IMR-90 (cell line): ENCODE measurements around the gene CCDC92. TPM values are rescaled to one million over a fixed set of nuclear protein-coding genes. Genes with fewer than 3 reads are reported as not detected.

ENCODE experiments used
- ATAC-seq: fragments of 200-7000 bp; cut with Tn5 transposase; 2 replicates; pipeline ENCODE4 v1.9.1; 2020; ENCODE audit warnings: low read depth, mild to moderate bottlenecking, moderate library complexity
- BruUV-seq: library from RNA; stranded (reverse); fragments of 400-500 nt; replicated peaks from 2 replicates; lab custom pipeline; 2021; lab: Mats Ljungman, UMichigan
- CTCF ChIA-PET: fragments of 300-600 bp; formaldehyde crosslinking; extraction: SDS; loops from one replicate; lab custom pipeline; 2021; ENCODE audit warnings: antibody characterized with exemption; lab: Yijun Ruan, JAX
- POLR2A ChIA-PET: fragments of 300-600 bp; sonication (Branson Sonifier 250); formaldehyde crosslinking; loops from one replicate; lab custom pipeline; 2022; ENCODE audit warnings: antibody characterized with exemption; ENCODE audit not compliant: unreplicated experiment; lab: Charles Lee
- DNase-seq: peaks from one replicate; pipeline ENCODE4 v3.0.0; 2013
- H2AFZ ChIP-seq: replicated peaks from 2 replicates; pipeline ENCODE3; 2013; ENCODE audit warnings: low read length, mild to moderate bottlenecking; ENCODE audit not compliant: poor library complexity
- H2AK5ac ChIP-seq: 2 replicates; pipeline ENCODE4 v1.6.1; 2013; ENCODE audit warnings: low read depth, low read length, inconsistent platforms
- H2AK9ac ChIP-seq: replicated peaks from 2 replicates; pipeline ENCODE3; 2013; ENCODE audit warnings: mild to moderate bottlenecking, low read depth, low read length, moderate library complexity; ENCODE audit not compliant: poor library complexity
- H2BK120ac ChIP-seq: 2 replicates; pipeline ENCODE4 v1.6.1; 2013; ENCODE audit warnings: low read depth, low read length, inconsistent platforms
- H2BK15ac ChIP-seq: 3 replicates; pipeline ENCODE4 v1.6.1; 2013; ENCODE audit warnings: low read depth, low read length, inconsistent platforms
- H2BK20ac ChIP-seq: 2 replicates; pipeline ENCODE4 v1.6.1; 2013; ENCODE audit warnings: low read depth, mild to moderate bottlenecking, inconsistent platforms, low read length, moderate library complexity
- H2BK5ac ChIP-seq: 2 replicates; pipeline ENCODE4 v1.6.1; 2013; ENCODE audit warnings: mild to moderate bottlenecking, low read depth, low read length, inconsistent platforms; ENCODE audit not compliant: poor library complexity, severe bottlenecking
- H3K14ac ChIP-seq: replicated peaks from 2 replicates; pipeline ENCODE4 v1.6.1; 2013; ENCODE audit warnings: low read depth, low read length, inconsistent platforms
- H3K18ac ChIP-seq: 2 replicates; pipeline ENCODE4 v1.6.1; 2013; ENCODE audit warnings: low read depth, low read length, control low read depth
- H3K23ac ChIP-seq: 2 replicates; pipeline ENCODE4 v1.6.1; 2013; ENCODE audit warnings: low read depth, low read length, inconsistent platforms
- H3K27ac ChIP-seq: 2 replicates; pipeline ENCODE4 v1.5.1; 2013; ENCODE audit warnings: mild to moderate bottlenecking, control low read depth, low read length; ENCODE audit not compliant: insufficient read depth
- H3K27me3 ChIP-seq: 2 replicates; pipeline ENCODE4 v1.6.1; 2013; ENCODE audit warnings: low read length; ENCODE audit not compliant: control insufficient read depth, insufficient read depth
- H3K36me3 ChIP-seq: 2 replicates; pipeline ENCODE4 v1.6.1; 2013; ENCODE audit warnings: low read length, mixed read lengths; ENCODE audit not compliant: control insufficient read depth, insufficient read depth
- H3K4ac ChIP-seq: 2 replicates; pipeline ENCODE4 v1.6.1; 2013; ENCODE audit warnings: low read depth, low read length, inconsistent platforms
- H3K4me1 ChIP-seq: 2 replicates; pipeline ENCODE4 v1.6.1; 2013; ENCODE audit warnings: low read length, mixed read lengths; ENCODE audit not compliant: control insufficient read depth, insufficient read depth
- H3K4me2 ChIP-seq: 2 replicates; pipeline ENCODE4 v1.6.1; 2013; ENCODE audit warnings: low read depth, mild to moderate bottlenecking, control low read depth, low read length, moderate library complexity
- H3K4me3 ChIP-seq: 2 replicates; pipeline ENCODE4 v1.5.1; 2013; ENCODE audit warnings: low read depth, mild to moderate bottlenecking, control low read depth, low read length, moderate library complexity; ENCODE audit not compliant: insufficient read depth
- H3K56ac ChIP-seq: 2 replicates; pipeline ENCODE4 v1.6.1; 2013; ENCODE audit warnings: low read length, inconsistent platforms; ENCODE audit not compliant: insufficient read depth; ENCODE audit errors: extremely low read depth
- H3K79me1 ChIP-seq, 2 experiments: 2 replicates each; pipeline ENCODE4 v1.6.1; 2013; ENCODE audit warnings: low read length in 2 of 2, inconsistent platforms in 1 of 2, low read depth in 1 of 2
- H3K9ac ChIP-seq: 2 replicates; pipeline ENCODE4 v1.6.1; 2013; ENCODE audit warnings: low read depth, low read length, control low read depth
- H3K9me1 ChIP-seq: 2 replicates; pipeline ENCODE4 v1.6.1; 2013; ENCODE audit warnings: low read length, inconsistent platforms; ENCODE audit not compliant: insufficient read depth
- H3K9me3 ChIP-seq: 2 replicates; pipeline ENCODE4 v1.6.1; 2013; ENCODE audit warnings: low read length; ENCODE audit not compliant: control insufficient read depth, insufficient read depth
- H4K20me1 ChIP-seq: 2 replicates; pipeline ENCODE4 v1.6.1; 2013; ENCODE audit warnings: low read length, inconsistent platforms; ENCODE audit not compliant: insufficient read depth
- H4K5ac ChIP-seq: 2 replicates; pipeline ENCODE4 v1.6.1; 2013; ENCODE audit warnings: mild to moderate bottlenecking, low read depth, low read length, control low read depth
- H4K8ac ChIP-seq, 2 experiments: 2 replicates each; pipeline ENCODE4 v1.6.1; 2013; ENCODE audit warnings: low read depth in 2 of 2, low read length in 2 of 2, control low read depth in 1 of 2, inconsistent platforms in 1 of 2
- H4K91ac ChIP-seq: 2 replicates; pipeline ENCODE4 v1.6.1; 2013; ENCODE audit warnings: low read depth, low read length, inconsistent platforms; ENCODE audit not compliant: insufficient read depth
- BHLHE40 ChIP-seq: fragments of 150-350 bp; IDR thresholded peaks from 2 replicates; pipeline ENCODE4 v1.6.1; 2016; ENCODE audit warnings: mild to moderate bottlenecking, low read depth, low read length
- CEBPB ChIP-seq: IDR thresholded peaks from 2 replicates; pipeline ENCODE4 v1.6.1; 2012; ENCODE audit warnings: low read depth, low read length, improper control_type of control experiment
- CTCF ChIP-seq: conservative IDR thresholded peaks from 2 replicates; pipeline ENCODE4 v1.5.1; 2012; ENCODE audit warnings: mild to moderate bottlenecking, low read depth, low read length, improper control_type of control experiment
- FOS ChIP-seq: fragments of 150-350 bp; IDR thresholded peaks from 2 replicates; pipeline ENCODE4 v1.6.1; 2016; ENCODE audit warnings: low read depth, low read length
- MAZ ChIP-seq: IDR thresholded peaks from 2 replicates; pipeline ENCODE4 v1.6.1; 2012; ENCODE audit warnings: low read depth, mild to moderate bottlenecking, low read length, improper control_type of control experiment, moderate library complexity, borderline replicate concordance
- POLR2A ChIP-seq: IDR thresholded peaks from 2 replicates; pipeline ENCODE4 v1.6.1; 2012; ENCODE audit warnings: mild to moderate bottlenecking, low read depth, low read length
- RAD21 ChIP-seq: IDR thresholded peaks from 2 replicates; pipeline ENCODE4 v1.6.1; 2012; ENCODE audit warnings: low read length, improper control_type of control experiment
- RCOR1 ChIP-seq: IDR thresholded peaks from 2 replicates; pipeline ENCODE4 v1.6.1; 2012; ENCODE audit warnings: mild to moderate bottlenecking, low read length, improper control_type of control experiment; ENCODE audit not compliant: insufficient replicate concordance
- RFX5 ChIP-seq: IDR thresholded peaks from 2 replicates; pipeline ENCODE4 v1.8.0; 2012; ENCODE audit warnings: low read depth, mild to moderate bottlenecking, low read length, moderate library complexity
- SMC3 ChIP-seq: fragments of 150-350 bp; IDR thresholded peaks from 2 replicates; pipeline ENCODE4 v1.6.1; 2016; ENCODE audit warnings: low read depth, mild to moderate bottlenecking, antibody characterized with exemption, low read length, moderate library complexity
- WGBS, 2 experiments: methylation state at CpG; one replicate each; pipeline versions ENCODE4 v1.1.5 to v1.1.7; 2013; ENCODE audit warnings: missing lambda C conversion rate in 2 of 2; ENCODE audit not compliant: insufficient read length in 1 of 2; ENCODE audit errors: extremely low coverage in 2 of 2; 5-methylcytosine and 5-hydroxymethylcytosine counted together
- dilution Hi-C: fragments of 300-500 bp; cut with HindIII; formaldehyde crosslinking; loops from one replicate; pipeline ENCODE4 v1.14.3; 2018; ENCODE audit warnings: low sequenced_read_pairs; ENCODE audit not compliant: unreplicated experiment
- in situ Hi-C: fragments of 300-500 bp; cut with MboI; formaldehyde crosslinking; loops from 3 replicates; pipeline ENCODE4 v1.14.3; 2019; ENCODE audit warnings: low sequenced_read_pairs, inconsistent platforms, mixed read lengths
- intact Hi-C: fragments of 100-400 bp; cut with micrococcal nuclease; formaldehyde crosslinking; loops from 2 replicates; pipeline ENCODE4 v1.10.0; 2022
- polyA plus RNA-seq, 3 experiments: library from polyadenylated mRNA; depleted of rRNA; stranded (reverse); fragments of >200 nt; gene quantifications; 2 replicates each; pipeline ENCODE4 v1.2.3, GENCODE V29; 2012; ENCODE audit warnings: low replicate concordance in 1 of 3
- total RNA-seq: library from RNA; depleted of rRNA; stranded (reverse); fragments of >200 nt; gene quantifications from 2 replicates; pipeline ENCODE4 v1.2.3, GENCODE V29; 2012
- TF ChIP-seq, protein P1 (sequence below): fragments of 150-350 bp; IDR thresholded peaks from 2 replicates; pipeline ENCODE4 v1.6.1; 2017; ENCODE audit warnings: mild to moderate bottlenecking, antibody characterized with exemption, low read length, low read depth

The CCDC92 gene
- total and polyA plus RNA-seq, 2 of the 4 experiments (the other 2 are of a cell fraction): 5.7 to 55.5 TPM

DNA sequence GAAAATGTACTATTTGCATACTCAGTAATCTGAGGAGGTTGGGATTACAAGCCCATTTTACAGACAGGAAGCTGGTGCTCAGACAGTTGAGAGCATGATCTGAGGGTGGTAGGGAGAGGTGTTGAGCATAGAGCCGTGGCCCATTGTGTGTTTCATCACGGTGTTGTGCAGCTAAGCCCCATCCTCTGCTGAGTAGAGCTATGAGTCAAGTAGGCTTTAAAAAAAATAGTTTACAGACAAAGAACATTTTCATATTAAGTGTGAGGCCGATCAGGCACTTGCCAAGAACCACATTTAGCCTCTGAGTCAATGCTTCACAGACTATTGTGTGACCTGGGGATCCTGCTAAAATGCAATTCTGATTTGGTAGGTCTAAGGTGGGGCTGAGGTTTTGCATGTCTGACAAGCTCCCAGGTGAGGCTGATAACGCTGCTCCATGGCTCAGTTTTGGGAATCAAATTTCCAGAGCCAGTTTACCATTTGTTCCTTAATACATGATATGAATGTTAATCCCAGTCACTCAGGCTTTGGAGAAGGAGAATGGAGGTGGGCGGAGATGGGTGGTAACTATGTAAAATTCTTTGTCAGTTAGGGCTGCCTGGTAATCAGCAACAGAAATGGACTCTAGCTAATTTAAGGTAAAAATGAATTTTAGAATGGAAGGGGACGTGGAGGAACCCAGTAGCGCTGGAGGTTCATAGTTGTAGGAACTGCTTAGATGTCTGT is 22.6 kb upstream of the CCDC92 start:
- H4K91ac ChIP-seq: no peak overlapping the region
- TF ChIP-seq CEBPB (peak; percentile 37; the same call in 1 of the 2 replicates), RCOR1 (peak; percentile 67), RAD21 (no peak), FOS (peak; percentile 22; the same call in 1 of the 2 replicates), CTCF (no peak), BHLHE40 (peak; percentile 49), MAZ (no peak), RFX5 (no peak), SMC3 (no peak), POLR2A (no peak)
- TF ChIP-seq, protein P1, sequence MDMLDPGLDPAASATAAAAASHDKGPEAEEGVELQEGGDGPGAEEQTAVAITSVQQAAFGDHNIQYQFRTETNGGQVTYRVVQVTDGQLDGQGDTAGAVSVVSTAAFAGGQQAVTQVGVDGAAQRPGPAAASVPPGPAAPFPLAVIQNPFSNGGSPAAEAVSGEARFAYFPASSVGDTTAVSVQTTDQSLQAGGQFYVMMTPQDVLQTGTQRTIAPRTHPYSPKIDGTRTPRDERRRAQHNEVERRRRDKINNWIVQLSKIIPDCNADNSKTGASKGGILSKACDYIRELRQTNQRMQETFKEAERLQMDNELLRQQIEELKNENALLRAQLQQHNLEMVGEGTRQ: no peak
- H3K9ac ChIP-seq: no peak overlapping the region
- H4K20me1 ChIP-seq: peaks cover 16% of the 10 kb centered on the region; the same call in 1 of the 2 replicates
- H2BK15ac ChIP-seq: no peak overlapping the region
- no peak overlapping the region for H2AK5ac ChIP-seq
- H3K27me3 ChIP-seq: no peaks in the 10 kb centered on the region
- H3K4me3 ChIP-seq: no peak overlapping the region
- H2BK20ac ChIP-seq: no peak overlapping the region
- no peaks in the 10 kb centered on the region for H3K9me3 ChIP-seq
- H3K4ac ChIP-seq: no peak overlapping the region
- DNase-seq (peak; percentile 81), ATAC-seq (peak; percentile 42)
- H3K23ac ChIP-seq: no peak overlapping the region
- peaks cover 35 to 82% of the 10 kb centered on the region in 2 experiments for H3K79me1 ChIP-seq
- peak overlapping the region; percentile 41; the same call in 1 of the 2 replicates for H3K14ac ChIP-seq
- ChIA-PET CTCF (interaction anchor here (0.6 to 1.4 kb wide), 2 partner anchors 90 to 632 kb away, joined by 3 read pairs; no protein-coding TSS in a partner anchor), POLR2A (interaction anchor here (0.5 kb wide), 1 partner anchor 189 kb away, joined by 4 read pairs; no protein-coding TSS in a partner anchor)
- H3K4me1 ChIP-seq: peaks cover 27% of the 10 kb centered on the region
- no peak overlapping the region for H2AFZ ChIP-seq
- 100% methylated on average over 1 of the region's 7 CpGs; no CpG with 5 or more reads in 1 of the 2 experiments for WGBS, 2 experiments
- H2AK9ac ChIP-seq: no peak overlapping the region
- H3K36me3 ChIP-seq: peaks cover 11% of the 10 kb centered on the region
- H3K56ac ChIP-seq: no peak overlapping the region
- H2BK120ac ChIP-seq: no peak overlapping the region
- no peak overlapping the region for H3K27ac ChIP-seq
- peaks cover 37% of the 10 kb centered on the region for H3K9me1 ChIP-seq
- no peak overlapping the region for H4K8ac ChIP-seq
- H3K4me2 ChIP-seq: no peak overlapping the region; the same call in 1 of the 2 replicates
- no peak overlapping the region for H4K5ac ChIP-seq
- H2BK5ac ChIP-seq: no peak overlapping the region
- BruUV-seq: no TSS peak
- intact Hi-C loops: loop anchor here (5.0 kb wide), 1 partner anchor 37 kb away; no protein-coding TSS in a partner anchor
- dilution Hi-C loops: no loop called here
- in situ Hi-C loops: no loop called here
- H3K18ac ChIP-seq: no peak overlapping the region; the same call in 1 of the 2 replicates
